Measurements from ENCODE around the gene CMPK2. TPM values are rescaled to one million over a fixed set of nuclear protein-coding genes. Genes with fewer than 3 reads are reported as not detected.

Gene CMPK2
- total RNA-seq, 4 donors from 2014 or later = 3.8 to 15.3 (median 6.3) TPM

- DNase-seq = no peak
Observed at GRCh38 chr2:6820903-6821584, 44.7 kb downstream of the CMPK2 start.

GRCh38 chr2:6820236-6820635, 45.5 kb downstream of the CMPK2 start:
- H3K4me3 ChIP-seq (replicated peaks in 1 of 3) = no peak overlapping the region
- H3K9me3 ChIP-seq = no peaks in the 10 kb centered on the region
- WGBS, 2 donors = 81 to 82% methylated on average over 5 of the region's 5 CpGs
- TF ChIP-seq POLR2A (IDR thresholded peaks at IDR 0.05) (no peak), CTCF (IDR thresholded peaks at IDR 0.05) (no peak)
- H3K27ac ChIP-seq = no peak overlapping the region
- no peaks in the 10 kb centered on the region for H3K27me3 ChIP-seq
- intact Hi-C loops (cut with DNase I) = no loop called here
- no peak for DNase-seq
- H3K4me1 ChIP-seq = no peaks in the 10 kb centered on the region
- H3K36me3 ChIP-seq = no peaks in the 10 kb centered on the region

More at GRCh38 chr2:6820903-6821584, 44.7 kb downstream of the CMPK2 start:
- Histone ChIP-seq H3K9me3 (no peaks in the 10 kb centered on the region), H3K4me1 (no peaks in the 10 kb centered on the region), H3K27ac (no peak overlapping the region), H3K27me3 (no peaks in the 10 kb centered on the region), H3K36me3 (no peaks in the 10 kb centered on the region), H3K4me3 (replicated peaks in 1 of 3) (no peak overlapping the region)
- intact Hi-C loops (cut with DNase I) = no loop called here
- 90 to 93% methylated on average over 21 of the region's 21 CpGs for WGBS, 2 donors
- TF ChIP-seq POLR2A (IDR thresholded peaks at IDR 0.05) (no peak), CTCF (IDR thresholded peaks at IDR 0.05) (no peak)

GRCh38 chr2:6819668-6820067, 46.0 kb downstream of the CMPK2 start:
- Histone ChIP-seq H3K4me1 (no peaks in the 10 kb centered on the region), H3K9me3 (no peaks in the 10 kb centered on the region), H3K4me3 (replicated peaks in 1 of 3) (no peak overlapping the region), H3K27ac (no peak overlapping the region), H3K27me3 (no peaks in the 10 kb centered on the region), H3K36me3 (no peaks in the 10 kb centered on the region)
- DNase-seq = no peak
- intact Hi-C loops (cut with DNase I) = no loop called here
- TF ChIP-seq POLR2A (IDR thresholded peaks at IDR 0.05) = no peak
- 85 to 88% methylated on average over 3 of the region's 3 CpGs for WGBS, 2 donors

- H3K36me3 ChIP-seq = no peaks in the 10 kb centered on the region
- 70 to 80% methylated on average over 5 of the region's 5 CpGs for WGBS, 2 donors
- H3K27me3 ChIP-seq = no peaks in the 10 kb centered on the region
- TF ChIP-seq CTCF (IDR thresholded peaks at IDR 0.05) (no peak), POLR2A (IDR thresholded peaks at IDR 0.05) (no peak)
- intact Hi-C loops (cut with DNase I) = no loop called here
- H3K4me3 ChIP-seq (replicated peaks in 1 of 3) = no peak overlapping the region
- no peak overlapping the region for H3K27ac ChIP-seq
- no peaks in the 10 kb centered on the region for H3K9me3 ChIP-seq
- no peak for DNase-seq
- H3K4me1 ChIP-seq = no peaks in the 10 kb centered on the region
Observed at GRCh38 chr2:6818012-6818411, 47.7 kb downstream of the CMPK2 start.

GRCh38 chr2:6814869-6815268, 50.8 kb downstream of the CMPK2 start:
- TF ChIP-seq POLR2A (IDR thresholded peaks at IDR 0.05) (no peak), CTCF (IDR thresholded peaks at IDR 0.05) (no peak)
- Histone ChIP-seq H3K27me3 (no peaks in the 10 kb centered on the region), H3K4me1 (no peaks in the 10 kb centered on the region), H3K9me3 (no peaks in the 10 kb centered on the region), H3K36me3 (no peaks in the 10 kb centered on the region), H3K4me3 (replicated peaks in 1 of 3) (no peak overlapping the region), H3K27ac (no peak overlapping the region)
- intact Hi-C loops (cut with DNase I) = no loop called here
- WGBS, 2 donors = 93 to 95% methylated on average over 5 of the region's 5 CpGs
- no peak for DNase-seq
